ENCODE measurements around the gene DAG1.
"Not testable (repeated sequence)": the region's sequence is repeated elsewhere in the genome, so short reads cannot be mapped to it uniquely, and the experiment has no call there.

DAG1 gene

GRCh38 chr3:49470714-49471420, 800 bp downstream of the DAG1 start:
- no peak for DNase-seq

GRCh38 chr3:49471856-49472495, 1.9 kb downstream of the DAG1 start:
- DNase-seq: no peak

DNA sequence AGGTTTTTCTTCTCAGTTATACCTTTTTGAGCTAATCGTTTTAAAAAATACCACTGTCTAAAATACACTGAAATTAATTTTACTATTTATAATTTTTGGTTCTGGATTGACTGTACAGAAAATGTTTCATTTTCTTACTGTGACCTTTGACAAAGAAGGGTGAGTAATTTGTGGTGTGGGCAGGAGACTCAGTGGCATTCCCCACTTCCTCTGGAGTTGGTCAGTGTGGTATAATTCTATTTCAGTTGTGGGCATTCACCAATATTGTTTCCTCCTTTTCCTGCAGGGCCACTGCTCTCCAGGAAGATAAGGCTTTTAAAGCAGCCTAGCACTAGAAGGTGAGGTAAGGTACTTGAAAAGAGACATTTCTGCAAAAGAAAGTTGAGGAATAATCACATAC, 6.5 kb downstream of the DAG1 start:
- DNase-seq: no peak

DNA sequence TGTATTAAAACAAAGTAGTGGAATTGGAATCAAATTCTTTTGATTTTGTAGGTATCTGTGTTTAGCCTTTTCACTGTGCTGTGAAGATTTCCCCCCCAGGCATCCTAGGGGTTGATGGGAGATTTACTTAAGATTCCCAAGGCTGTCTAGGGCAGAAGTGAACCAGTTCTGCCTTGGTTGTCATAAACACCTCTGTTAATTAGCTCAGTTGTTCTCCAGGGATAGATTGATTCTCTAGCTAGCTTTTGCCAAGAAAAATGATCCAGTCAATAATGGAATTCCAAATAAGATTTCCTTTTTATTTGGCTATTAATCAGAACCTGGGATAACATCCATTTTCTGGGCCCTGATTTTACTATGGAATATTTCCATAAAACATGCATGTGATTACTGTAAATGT, 12.7 kb downstream of the DAG1 start:
- no peak for DNase-seq

- no peak for DNase-seq
Observed at GRCh38 chr3:49484471-49484870, 14.4 kb downstream of the DAG1 start.

DNA sequence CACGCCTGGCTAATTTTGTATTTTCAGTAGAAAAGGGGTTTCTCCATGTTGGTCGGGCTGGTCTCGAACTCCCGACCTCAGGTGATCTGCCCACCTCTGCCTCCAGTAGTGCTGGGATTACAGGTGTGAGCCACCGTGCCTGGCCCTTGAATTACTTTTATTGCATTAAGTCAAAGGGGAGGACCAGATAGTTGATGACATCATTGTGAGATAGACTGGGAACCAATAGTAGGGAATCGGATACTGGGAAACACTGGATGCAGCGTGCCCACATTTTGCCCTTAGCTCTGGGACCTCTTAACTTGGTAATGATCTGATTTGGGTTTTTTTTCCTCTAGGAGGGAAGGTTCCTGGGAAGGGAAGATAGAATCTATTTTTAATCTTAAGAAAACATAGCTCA, 19.2 kb downstream of the DAG1 start:
- no peak for DNase-seq

DNA sequence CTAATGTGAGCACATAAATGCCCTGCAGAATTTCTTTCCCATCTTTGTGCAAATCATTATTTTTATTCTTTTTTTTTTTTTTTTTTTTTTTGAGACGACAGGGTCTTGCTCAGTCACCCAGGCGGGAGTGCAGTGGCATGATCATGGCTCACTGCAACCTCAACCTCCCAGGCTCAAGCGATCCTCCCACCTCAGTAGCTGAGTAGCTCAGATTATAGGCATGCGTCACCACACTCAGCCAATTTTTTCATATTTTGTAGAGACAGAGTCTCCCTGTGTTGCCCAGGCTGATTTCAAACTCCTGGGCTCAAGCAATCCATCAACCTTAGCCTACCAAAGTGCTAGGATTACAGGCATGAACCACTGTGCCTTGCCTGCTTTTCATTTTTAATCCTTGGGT, 22.9 kb downstream of the DAG1 start:
- no peak for DNase-seq

GRCh38 chr3:49493901-49494300, 23.8 kb downstream of the DAG1 start:
- no peak for DNase-seq

GRCh38 chr3:49495023-49495422, 25.0 kb downstream of the DAG1 start:
- no peak for DNase-seq

- not testable (repeated sequence) for DNase-seq
Observed at GRCh38 chr3:49496845-49497244, 26.8 kb downstream of the DAG1 start.

- no peak for DNase-seq
Observed at GRCh38 chr3:49497606-49498005, 27.5 kb downstream of the DAG1 start.

DNA sequence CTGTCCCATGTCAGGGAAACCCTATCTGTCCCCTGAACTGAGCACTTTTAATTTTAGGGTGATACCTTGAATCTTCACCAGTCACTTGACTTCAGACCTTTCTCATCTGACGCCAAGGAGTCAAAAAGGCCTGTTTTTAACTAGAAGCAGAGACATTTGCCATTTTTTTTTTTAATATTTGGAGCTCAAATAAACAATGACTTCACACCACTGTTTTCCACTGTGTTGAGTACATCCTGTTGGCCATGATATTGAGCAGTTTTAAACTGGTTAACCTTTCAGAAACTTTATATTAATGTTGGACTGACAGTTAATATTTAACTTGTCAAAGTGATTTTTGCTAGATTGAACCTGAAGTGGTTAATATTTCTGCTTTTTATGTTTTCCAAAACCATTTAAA, 28.2 kb downstream of the DAG1 start:
- DNase-seq: no peak

GRCh38 chr3:49498648-49499047, 28.6 kb downstream of the DAG1 start:
- no peak for DNase-seq

- no peak for DNase-seq
Observed at GRCh38 chr3:49500205-49500731, 30.2 kb downstream of the DAG1 start.

DNA sequence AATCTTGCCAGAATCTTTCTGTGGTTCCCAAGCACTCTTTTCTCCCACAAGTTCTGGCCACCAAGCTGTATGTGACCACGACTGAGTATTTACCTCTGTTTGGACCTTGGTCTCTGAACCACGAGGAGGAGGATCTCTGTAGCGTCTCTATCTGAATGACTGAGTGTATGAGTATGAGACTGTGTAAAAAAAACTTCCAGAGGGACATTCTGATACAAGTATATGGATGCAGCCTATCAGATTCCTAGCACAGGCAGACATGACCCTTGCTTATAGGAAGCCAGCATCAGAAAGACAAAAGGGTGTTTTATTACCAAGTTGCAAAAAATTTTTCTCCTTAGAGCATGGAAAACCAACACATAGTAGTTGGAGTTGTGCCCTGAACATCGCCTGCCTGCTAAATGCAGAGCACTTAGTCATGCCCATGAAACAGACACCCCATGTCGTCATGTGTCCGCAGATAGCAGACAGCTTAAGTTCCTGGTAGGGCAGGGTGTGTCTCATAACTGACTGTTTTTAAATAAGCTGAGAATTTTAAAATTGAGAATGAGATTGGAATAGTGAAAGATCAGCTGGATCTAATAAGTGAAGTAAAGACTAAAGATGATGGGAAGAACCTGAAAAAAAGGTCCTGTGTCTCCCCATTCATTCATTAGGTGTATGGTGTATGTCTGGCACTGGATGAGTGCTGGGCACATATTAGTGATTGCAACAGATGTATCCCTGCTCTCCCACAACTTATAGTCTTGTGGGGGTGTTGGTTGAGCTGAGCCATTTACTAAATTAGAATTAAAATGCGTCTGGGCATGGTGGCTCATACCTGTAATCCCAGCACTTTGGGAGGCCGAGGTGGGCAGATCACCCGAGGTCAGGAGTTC, 30.9 kb downstream of the DAG1 start:
- no peak for DNase-seq

DNA sequence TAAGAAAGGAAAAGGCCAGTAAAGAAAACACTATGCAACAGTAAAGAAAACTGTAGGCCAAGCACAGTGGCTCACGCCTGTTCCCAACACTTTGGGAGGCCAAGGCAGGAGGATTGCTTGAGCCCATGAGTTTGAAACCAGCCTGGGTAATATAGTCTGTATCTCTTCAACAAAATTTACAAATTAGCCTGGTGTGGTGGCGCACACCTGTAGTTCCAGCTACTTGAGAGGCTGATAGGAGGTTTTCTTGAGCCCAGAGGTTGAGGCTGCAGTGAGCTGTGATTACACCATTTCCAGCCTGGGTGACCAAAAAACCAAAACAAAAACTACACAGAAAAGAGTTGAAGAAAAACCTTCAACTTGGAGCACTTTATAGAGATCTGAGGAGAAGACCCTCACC, 31.8 kb downstream of the DAG1 start:
- no peak for DNase-seq

DNA sequence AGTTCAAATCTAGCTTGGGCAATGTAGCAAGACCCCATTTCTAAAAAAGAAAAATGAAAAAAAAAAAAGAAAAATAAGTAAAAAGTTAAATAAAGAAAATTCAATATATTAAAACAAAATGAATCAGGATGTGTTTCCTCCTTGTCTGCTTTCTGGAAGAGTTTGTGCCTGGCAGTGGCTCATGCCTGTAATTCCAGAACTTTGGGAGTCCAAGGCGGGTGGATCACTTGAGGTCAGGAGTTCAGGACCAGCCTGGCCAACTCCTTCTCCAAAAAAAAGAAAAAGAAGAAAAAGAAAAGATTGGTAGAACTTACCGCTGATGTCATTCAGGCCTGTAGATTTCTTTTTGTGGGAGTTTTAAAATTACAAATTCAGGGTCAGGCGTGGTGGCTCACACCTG, 36.8 kb downstream of the DAG1 start:
- no peak for DNase-seq

DNA sequence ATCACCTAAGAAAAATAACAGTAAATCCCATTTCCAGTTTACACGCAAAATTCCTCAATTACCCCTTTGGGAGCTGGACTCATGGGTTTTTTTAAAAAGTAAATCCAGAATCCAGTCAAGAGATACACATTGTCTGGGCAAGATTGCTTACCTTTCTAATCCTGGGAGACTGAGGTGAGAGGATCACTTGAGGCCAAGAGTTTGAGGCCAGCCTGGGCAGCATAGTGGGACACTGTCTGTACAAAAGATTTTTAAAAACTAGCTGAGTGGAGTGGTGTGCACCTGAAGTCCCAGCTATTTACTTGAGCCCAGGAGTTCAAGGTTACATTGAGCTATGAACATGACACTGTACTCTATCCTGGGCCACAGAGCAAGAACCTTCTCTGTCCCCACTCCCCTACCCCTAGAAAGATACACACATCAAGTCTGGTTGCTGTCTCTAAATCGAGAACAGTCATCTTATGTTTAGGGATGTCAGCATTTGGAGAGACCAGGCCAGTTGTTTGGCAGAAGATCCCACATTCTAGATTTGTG, 39.0 kb downstream of the DAG1 start:
- DNase-seq: no peak

DNA sequence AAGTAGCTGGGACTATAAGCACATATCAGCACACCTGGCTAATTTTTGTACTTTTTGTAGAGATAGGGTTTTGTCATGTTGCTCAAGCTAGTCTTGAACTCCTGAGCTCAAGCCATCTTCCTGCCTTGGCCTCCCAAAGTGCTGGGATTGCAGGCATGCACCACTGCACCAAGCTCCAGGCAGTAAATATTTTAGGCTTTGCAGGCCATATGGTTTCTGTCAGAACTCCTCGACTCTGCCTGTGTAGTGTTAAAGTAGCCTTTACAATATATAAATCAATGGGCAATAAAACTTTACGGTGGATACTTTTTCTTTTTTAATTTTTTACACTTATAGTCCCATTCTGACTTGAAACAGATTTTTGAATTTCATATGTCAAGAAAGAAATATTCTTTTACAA, 41.6 kb downstream of the DAG1 start:
- DNase-seq: no peak

DNA sequence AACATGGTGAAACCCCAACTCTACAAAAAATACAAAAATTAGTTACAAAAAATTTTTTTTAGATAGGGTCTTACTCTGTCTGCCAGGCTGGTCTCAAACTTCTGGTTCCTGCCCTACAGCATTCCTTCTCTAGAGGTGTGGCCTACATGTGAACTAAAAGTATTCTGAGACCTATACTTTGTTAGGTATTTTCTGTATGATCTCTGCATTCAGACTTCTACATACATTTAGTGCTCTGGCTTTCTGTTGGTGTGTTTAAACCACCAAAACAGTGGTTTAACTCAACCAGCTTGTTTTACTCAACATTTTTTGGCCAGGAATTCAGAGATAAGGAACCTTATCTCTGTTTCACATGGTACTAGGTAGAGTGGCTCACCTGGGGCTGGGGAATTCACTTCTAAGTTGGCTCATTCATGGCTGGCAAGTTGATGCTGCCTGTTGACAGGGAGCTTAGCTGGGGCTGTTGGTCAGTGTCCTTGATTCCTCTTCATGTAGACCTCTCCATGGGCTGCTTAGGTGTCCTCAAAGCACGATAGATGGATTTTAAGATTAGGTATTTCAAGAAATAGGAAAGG, 42.8 kb downstream of the DAG1 start:
- no peak for DNase-seq

GRCh38 chr3:49513494-49514124, 43.5 kb downstream of the DAG1 start:
- no peak for DNase-seq

GRCh38 chr3:49518016-49518415, 47.9 kb downstream of the DAG1 start:
- no peak for DNase-seq

- DNase-seq: no peak
Observed at GRCh38 chr3:49518441-49518840, 48.4 kb downstream of the DAG1 start.
